IMR-90 (cell line): ENCODE results near the gene GSN.

ENCODE experiments used
- BHLHE40 ChIP-seq: fragments of 150-350 bp; IDR thresholded peaks from 2 replicates; pipeline ENCODE4 v1.6.1; 2016; ENCODE audit warnings: mild to moderate bottlenecking, low read depth, low read length
- NFE2L2 ChIP-seq: fragments of 150-350 bp; IDR thresholded peaks from 2 replicates; pipeline ENCODE4 v1.6.1; 2016; ENCODE audit warnings: low read depth, mild to moderate bottlenecking, low read length

GRCh38 chr9:121279776-121280388 is 11.9 kb downstream of the GSN start:
- no peak for TF ChIP-seq NFE2L2
- TF ChIP-seq BHLHE40 = no peak
